OCI-LY1 (cell line): Measurements from ENCODE around the gene PPP1R15B.

Source experiments
- H2AFZ ChIP-seq: fragments of 200-600 bp; sonication (generic), shearing (Covaris generic); 2 replicates; pipeline ENCODE4 v1.6.0; 2014; ENCODE audit warnings: antibody characterized with exemption, mild to moderate bottlenecking, low read length
- H3F3A ChIP-seq: fragments of 200-600 bp; sonication (generic), shearing (Covaris generic); 2 replicates; pipeline ENCODE4 v1.6.0; 2014; ENCODE audit warnings: mild to moderate bottlenecking, antibody characterized with exemption, low read length, moderate library complexity; ENCODE audit not compliant: insufficient read depth
- H3K27ac ChIP-seq: fragments of 200-600 bp; sonication (generic); 2 replicates; pipeline ENCODE4 v1.5.1; 2014; ENCODE audit warnings: low read length, mixed run types, mild to moderate bottlenecking, low read depth; ENCODE audit not compliant: poor library complexity, severe bottlenecking
- H3K27me3 ChIP-seq: fragments of 200-600 bp; sonication (generic); 2 replicates; pipeline ENCODE4 v1.6.0; 2014; ENCODE audit warnings: antibody characterized with exemption, mild to moderate bottlenecking, low read length, moderate library complexity; ENCODE audit not compliant: insufficient read depth
- H3K36me3 ChIP-seq: fragments of 200-600 bp; sonication (generic); 2 replicates; pipeline ENCODE4 v1.6.1; 2014; ENCODE audit warnings: mild to moderate bottlenecking, antibody characterized with exemption, low read length, moderate library complexity, mixed read lengths; ENCODE audit not compliant: insufficient read depth
- H3K4me1 ChIP-seq: fragments of 200-600 bp; sonication (generic); 2 replicates; pipeline ENCODE4 v1.5.1; 2014; ENCODE audit warnings: mild to moderate bottlenecking, low read length, moderate library complexity; ENCODE audit not compliant: insufficient read depth, severe bottlenecking
- H3K4me2 ChIP-seq: fragments of 200-600 bp; sonication (generic), shearing (Covaris generic); 2 replicates; pipeline ENCODE4 v1.6.1; 2014; ENCODE audit warnings: low read length
- H3K4me3 ChIP-seq: fragments of 200-600 bp; sonication (generic); 2 replicates; pipeline ENCODE4 v1.5.1; 2014; ENCODE audit warnings: low read length, low read depth, mild to moderate bottlenecking, mixed read lengths; ENCODE audit not compliant: poor library complexity, severe bottlenecking
- H3K79me2 ChIP-seq: fragments of 200-600 bp; shearing (Covaris generic); 2 replicates; pipeline ENCODE4 v1.6.1; 2016; ENCODE audit warnings: mixed run types, low read length, mixed read lengths; ENCODE audit not compliant: insufficient read depth
- H3K9ac ChIP-seq: fragments of 200-600 bp; sonication (generic), shearing (Covaris generic); 2 replicates; pipeline ENCODE4 v1.6.1; 2014; ENCODE audit warnings: mild to moderate bottlenecking, low read length, mixed read lengths
- H3K9me2 ChIP-seq: fragments of 200-600 bp; sonication (generic), shearing (Covaris generic); 2 replicates; pipeline ENCODE4 v1.6.1; 2014; ENCODE audit warnings: low read depth, mild to moderate bottlenecking, low read length, mixed read lengths
- H3K9me3 ChIP-seq: fragments of 200-600 bp; shearing (Covaris generic); 2 replicates; pipeline ENCODE4 v1.6.1; 2014; ENCODE audit warnings: low read length, mixed read lengths
- H4K20me1 ChIP-seq: fragments of 200-600 bp; sonication (generic), shearing (Covaris generic); 2 replicates; pipeline ENCODE4 v1.6.0; 2016; ENCODE audit warnings: mild to moderate bottlenecking, low read length; ENCODE audit not compliant: insufficient read depth
- EZH2 ChIP-seq: fragments of 200-600 bp; sonication (generic), shearing (Covaris generic); IDR thresholded peaks from 2 replicates; pipeline ENCODE4 v1.8.0; 2017; ENCODE audit warnings: borderline replicate concordance, mixed run types, mild to moderate bottlenecking, antibody characterized with exemption, low read length, moderate library complexity, mixed read lengths
- TF ChIP-seq, protein P1 (sequence below): fragments of 200-600 bp; sonication (generic), shearing (Covaris generic); IDR thresholded peaks from 2 replicates; pipeline ENCODE4 v1.5.1; 2017; ENCODE audit warnings: mild to moderate bottlenecking, antibody characterized with exemption, low read length, moderate library complexity, mixed read lengths

The PPP1R15B gene

DNA sequence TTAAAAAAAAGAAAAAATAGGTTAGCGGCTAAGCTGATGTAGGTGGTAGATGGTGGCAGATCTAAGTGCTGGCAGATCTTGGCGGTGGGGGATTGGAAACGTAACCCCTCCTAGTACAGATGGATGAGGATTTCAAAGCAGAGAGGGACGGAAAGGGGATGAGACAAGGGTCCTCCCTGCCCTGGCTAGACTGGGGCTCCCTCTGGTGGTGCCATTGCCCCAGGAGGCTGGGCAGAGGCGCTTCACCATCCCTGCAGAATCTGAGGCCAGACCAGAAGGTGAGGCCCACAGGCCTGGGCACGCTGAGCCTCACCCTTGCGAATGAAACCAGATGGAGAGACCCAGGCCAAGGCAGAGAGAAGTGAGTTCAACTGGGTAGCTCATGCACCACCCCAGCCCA, 44.9 kb downstream of the PPP1R15B start:
- Histone ChIP-seq H3K4me3 (no peak overlapping the region), H4K20me1 (no peaks in the 10 kb centered on the region), H2AFZ (no peak overlapping the region), H3K79me2 (no peaks in the 10 kb centered on the region), H3K27ac (no peak overlapping the region), H3K9me2 (no peaks in the 10 kb centered on the region), H3K9ac (no peak overlapping the region), H3K27me3 (peaks cover 6% of the 10 kb centered on the region; the same call in 1 of the 2 replicates), H3K4me1 (peaks cover 7% of the 10 kb centered on the region), H3K36me3 (no peaks in the 10 kb centered on the region), H3K9me3 (no peaks in the 10 kb centered on the region), H3F3A (no peaks in the 10 kb centered on the region), H3K4me2 (no peak overlapping the region)
- TF ChIP-seq, protein P1, sequence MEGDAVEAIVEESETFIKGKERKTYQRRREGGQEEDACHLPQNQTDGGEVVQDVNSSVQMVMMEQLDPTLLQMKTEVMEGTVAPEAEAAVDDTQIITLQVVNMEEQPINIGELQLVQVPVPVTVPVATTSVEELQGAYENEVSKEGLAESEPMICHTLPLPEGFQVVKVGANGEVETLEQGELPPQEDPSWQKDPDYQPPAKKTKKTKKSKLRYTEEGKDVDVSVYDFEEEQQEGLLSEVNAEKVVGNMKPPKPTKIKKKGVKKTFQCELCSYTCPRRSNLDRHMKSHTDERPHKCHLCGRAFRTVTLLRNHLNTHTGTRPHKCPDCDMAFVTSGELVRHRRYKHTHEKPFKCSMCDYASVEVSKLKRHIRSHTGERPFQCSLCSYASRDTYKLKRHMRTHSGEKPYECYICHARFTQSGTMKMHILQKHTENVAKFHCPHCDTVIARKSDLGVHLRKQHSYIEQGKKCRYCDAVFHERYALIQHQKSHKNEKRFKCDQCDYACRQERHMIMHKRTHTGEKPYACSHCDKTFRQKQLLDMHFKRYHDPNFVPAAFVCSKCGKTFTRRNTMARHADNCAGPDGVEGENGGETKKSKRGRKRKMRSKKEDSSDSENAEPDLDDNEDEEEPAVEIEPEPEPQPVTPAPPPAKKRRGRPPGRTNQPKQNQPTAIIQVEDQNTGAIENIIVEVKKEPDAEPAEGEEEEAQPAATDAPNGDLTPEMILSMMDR = peak; percentile 53
- TF ChIP-seq EZH2 = no peak

DNA sequence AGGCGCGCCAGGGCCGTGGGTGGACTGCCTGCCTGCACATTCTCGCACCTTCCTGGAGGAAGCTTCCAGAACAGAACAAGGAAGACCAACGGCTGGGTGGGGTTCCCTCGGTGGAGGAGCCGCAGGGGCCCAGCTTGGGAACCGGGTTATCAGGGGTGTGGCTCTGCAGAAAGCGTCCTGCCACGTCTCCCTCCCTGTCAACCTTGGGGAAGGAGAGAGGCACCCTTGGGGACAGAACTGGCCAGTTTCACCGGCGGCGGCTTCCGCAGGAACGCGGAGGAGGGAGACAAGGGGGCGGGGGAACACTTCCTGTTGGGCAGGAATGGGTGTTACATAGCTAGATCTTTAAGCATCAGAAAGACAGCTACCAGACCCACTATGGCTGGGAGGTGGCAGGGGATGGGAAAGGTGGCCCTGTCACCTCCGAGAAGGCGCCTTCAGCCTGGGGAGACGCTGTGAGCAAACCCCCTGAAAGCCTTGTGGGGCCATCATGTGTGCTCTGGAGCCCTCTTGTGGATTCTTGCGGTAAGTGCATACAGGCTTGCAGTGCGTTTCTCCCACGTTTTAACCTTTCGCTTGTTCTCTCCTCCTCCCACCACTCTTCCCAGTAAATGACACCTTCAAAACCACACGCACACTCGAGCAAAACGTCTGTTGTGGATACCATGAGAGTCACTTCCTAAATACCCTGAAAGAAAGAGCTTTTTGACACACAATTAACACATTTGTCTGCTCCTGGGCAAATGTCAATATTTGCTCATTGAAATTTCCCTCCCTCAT, 48.1 kb downstream of the PPP1R15B start:
- peaks cover 6% of the 10 kb centered on the region; the same call in 1 of the 2 replicates for H3K27me3 ChIP-seq
- H3K27ac ChIP-seq = no peak overlapping the region
- no peaks in the 10 kb centered on the region for H3K79me2 ChIP-seq
- peak overlapping the region; percentile 52 for H3K9ac ChIP-seq
- H3K4me1 ChIP-seq = peaks cover 7% of the 10 kb centered on the region
- H3F3A ChIP-seq = no peaks in the 10 kb centered on the region
- no peaks in the 10 kb centered on the region for H3K36me3 ChIP-seq
- peak overlapping the region; percentile 61; the same call in 1 of the 2 replicates for H2AFZ ChIP-seq
- no peaks in the 10 kb centered on the region for H3K9me2 ChIP-seq
- no peaks in the 10 kb centered on the region for H4K20me1 ChIP-seq
- peak overlapping the region; percentile 58 for H3K4me3 ChIP-seq
- peak overlapping the region; percentile 85 for H3K4me2 ChIP-seq
- TF ChIP-seq, protein P1 = peak; percentile 96
- TF ChIP-seq EZH2 = no peak
- no peaks in the 10 kb centered on the region for H3K9me3 ChIP-seq

DNA sequence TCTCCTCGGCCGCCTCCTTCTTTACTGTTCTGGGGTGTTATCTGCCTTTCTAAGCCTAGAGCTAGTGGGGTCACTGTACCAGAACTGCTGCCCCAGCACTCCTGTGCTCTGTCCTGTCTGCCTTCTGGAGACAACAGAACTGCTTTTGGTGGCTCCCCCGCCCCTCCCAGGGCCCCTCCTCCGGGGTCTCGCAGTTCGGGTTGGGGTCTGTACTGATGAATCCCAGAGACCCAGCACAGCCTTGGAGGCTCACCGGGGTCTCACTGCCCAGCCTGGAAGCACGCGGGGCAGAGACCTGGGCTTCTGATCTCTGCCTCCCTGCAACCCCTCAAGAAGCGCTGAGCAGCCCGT, 48.7 kb downstream of the PPP1R15B start:
- Histone ChIP-seq H4K20me1 (no peaks in the 10 kb centered on the region), H3K79me2 (no peaks in the 10 kb centered on the region), H3K9ac (peak overlapping the region; percentile 52; the same call in 1 of the 2 replicates), H3K27ac (no peak overlapping the region), H3K36me3 (no peaks in the 10 kb centered on the region), H2AFZ (peak overlapping the region; percentile 61; the same call in 1 of the 2 replicates), H3K27me3 (peaks cover 6% of the 10 kb centered on the region; the same call in 1 of the 2 replicates), H3K9me3 (no peaks in the 10 kb centered on the region), H3K4me3 (peak overlapping the region; percentile 58), H3K9me2 (no peaks in the 10 kb centered on the region), H3K4me1 (peaks cover 7% of the 10 kb centered on the region), H3F3A (no peaks in the 10 kb centered on the region), H3K4me2 (peak overlapping the region; percentile 85)
- TF ChIP-seq, protein P1 = no peak
- TF ChIP-seq EZH2 = no peak
